Panc1 (cell line): Measurements from ENCODE around the gene NLRC5. TPM values are rescaled to one million over a fixed set of nuclear protein-coding genes. Genes with fewer than 3 reads are reported as not detected.

Experiments
- ATAC-seq: fragments of 200-7000 bp; cut with Tn5 transposase; 2 replicates; pipeline ENCODE4 v1.9.1; 2020; ENCODE audit warnings: mild to moderate bottlenecking, moderate library complexity
- BruUV-seq: library from RNA; stranded (reverse); fragments of 400-500 nt; replicated peaks from 2 replicates; lab custom pipeline; 2021; lab: Mats Ljungman, UMichigan
- CTCF ChIA-PET: fragments of 300-600 bp; sonication (Branson Sonifier 250); formaldehyde crosslinking; loops from one replicate; lab custom pipeline; 2022; ENCODE audit warnings: antibody characterized with exemption; lab: Charles Lee
- POLR2A ChIA-PET: fragments of 300-600 bp; sonication (Branson Sonifier 250); formaldehyde crosslinking; loops from one replicate; lab custom pipeline; 2022; ENCODE audit warnings: antibody characterized with exemption; lab: Charles Lee
- DNase-seq: peaks from one replicate; pipeline ENCODE4 v3.0.0-alpha.2; 2010; ENCODE audit warnings: low read depth, low spot score
- H3K27ac ChIP-seq: 2 replicates; pipeline ENCODE4 v1.5.1; 2011; ENCODE audit warnings: mild to moderate bottlenecking, low read length, inconsistent platforms
- H3K27me3 ChIP-seq: fragments of 200-500 bp; sonication (Bioruptor generic); 2 replicates; pipeline ENCODE4 v1.6.0; 2014; ENCODE audit warnings: low read length, inconsistent platforms; ENCODE audit not compliant: control insufficient read depth, insufficient read depth
- H3K36me3 ChIP-seq: fragments of 200-500 bp; sonication (Bioruptor generic); 2 replicates; pipeline ENCODE4 v1.5.1; 2014; ENCODE audit warnings: inconsistent platforms, mild to moderate bottlenecking, low read length, moderate library complexity; ENCODE audit not compliant: control insufficient read depth, insufficient read depth
- H3K4me1 ChIP-seq: 2 replicates; pipeline ENCODE4 v1.5.1; 2011; ENCODE audit warnings: inconsistent platforms, mild to moderate bottlenecking, low read length, moderate library complexity; ENCODE audit not compliant: control insufficient read depth, insufficient read depth
- H3K4me3 ChIP-seq, 2 experiments: 2 replicates each; pipeline ENCODE4 v1.5.1; 2011 to 2012; ENCODE audit warnings: low read depth in 2 of 2, low read length in 2 of 2, mild to moderate bottlenecking in 2 of 2, inconsistent platforms in 1 of 2, moderate library complexity in 1 of 2
- H3K9me3 ChIP-seq: fragments of 200-500 bp; sonication (Bioruptor generic); 2 replicates; pipeline ENCODE4 v1.5.1; 2014; ENCODE audit warnings: low read depth, mild to moderate bottlenecking, inconsistent platforms, low read length, moderate library complexity; ENCODE audit not compliant: control insufficient read depth, insufficient read depth
- POLR2AphosphoS5 ChIP-seq: IDR thresholded peaks from 2 replicates; pipeline ENCODE4 v1.6.1; 2012; ENCODE audit warnings: mild to moderate bottlenecking, low read depth, low read length, moderate library complexity
- SIN3A ChIP-seq: IDR thresholded peaks from 2 replicates; pipeline ENCODE4 v1.6.1; 2012; ENCODE audit warnings: low read depth, mild to moderate bottlenecking, low read length, moderate library complexity, borderline replicate concordance; ENCODE audit not compliant: insufficient read depth
- TCF7L2 ChIP-seq: IDR thresholded peaks from 2 replicates; pipeline ENCODE4 v1.6.1; 2011; ENCODE audit warnings: mild to moderate bottlenecking, low read depth, low read length, inconsistent platforms
- in situ Hi-C: cut with HindIII; loops from 2 replicates; pipeline ENCODE4 v1.10.0; 2016; ENCODE audit warnings: low sequenced_read_pairs, low pct_unique_long_range_greater_than_20kb
- intact Hi-C: fragments of 100-400 bp; cut with micrococcal nuclease; formaldehyde crosslinking; loops from one replicate; pipeline ENCODE4 v1.10.0; 2022; ENCODE audit not compliant: unreplicated experiment
- total RNA-seq: library from RNA; stranded (reverse); gene quantifications from one replicate; pipeline ENCODE4 v1.2.1, GENCODE V29; 2021; ENCODE audit not compliant: unreplicated experiment
- TF ChIP-seq, protein P1 (sequence below), 2 experiments: IDR thresholded peaks; 2 replicates each; pipeline ENCODE4 v1.6.1; 2011 to 2012; ENCODE audit warnings: low read depth in 2 of 2, control low read depth in 1 of 2, low read length in 1 of 2, mild to moderate bottlenecking in 1 of 2, moderate library complexity in 1 of 2; ENCODE audit not compliant: insufficient read depth in 1 of 2
- TF ChIP-seq, protein P2 (sequence below): fragments of 450-650 bp; IDR thresholded peaks from 2 replicates; pipeline ENCODE4 v1.5.1; 2017; ENCODE audit warnings: mild to moderate bottlenecking

NLRC5 gene
- total RNA-seq, 1 experiment from 2014 or later: 8.8 TPM

DNA sequence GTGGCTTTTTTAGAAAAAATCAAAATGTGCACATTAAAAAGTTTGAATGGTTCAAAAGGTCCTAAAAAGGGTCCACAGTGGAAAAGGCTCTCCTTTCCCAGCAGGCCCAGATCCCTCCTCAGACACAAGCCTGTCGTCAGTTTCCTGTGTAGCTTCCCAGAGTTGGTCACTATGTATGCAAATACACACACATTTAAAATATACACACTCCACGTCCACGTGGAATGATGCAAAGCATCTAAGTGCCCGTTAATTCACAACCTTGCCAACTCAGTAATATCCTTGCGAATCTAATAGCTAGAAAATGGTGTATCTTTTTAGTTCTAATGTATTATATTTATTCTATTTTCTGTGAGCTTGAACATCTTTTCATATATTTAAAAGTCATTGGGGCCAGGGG lies 17.7 kb downstream of the NLRC5 start:
- CTCF ChIA-PET: no interaction called here

DNA sequence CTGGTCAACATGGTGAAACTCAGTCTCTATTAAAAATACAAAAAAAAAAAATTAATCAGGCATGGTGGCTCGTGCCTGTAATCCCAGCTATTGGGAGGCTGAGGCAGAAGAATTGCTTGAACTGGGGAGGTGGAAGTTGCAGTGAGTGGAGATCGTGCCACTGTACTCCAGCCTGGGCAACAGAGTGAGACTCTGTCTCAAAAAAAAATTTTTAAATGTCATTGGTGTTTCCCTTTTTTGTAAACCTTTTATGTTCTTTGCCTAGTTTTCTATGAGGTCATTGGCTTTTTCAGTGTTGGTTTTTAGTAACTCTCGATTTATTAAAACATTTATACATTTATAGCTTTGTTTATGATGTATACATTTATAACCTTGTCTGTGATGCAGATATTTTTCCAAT lies 18.2 kb downstream of the NLRC5 start:
- H3K9me3 ChIP-seq: no peaks in the 10 kb centered on the region
- ChIA-PET CTCF (no interaction called here), POLR2A (no interaction called here)
- no peak overlapping the region for H3K27ac ChIP-seq
- in situ Hi-C loops: no loop called here
- H3K4me1 ChIP-seq: no peaks in the 10 kb centered on the region
- H3K4me3 ChIP-seq: no peak overlapping the region
- no peak for TF ChIP-seq TCF7L2
- TF ChIP-seq SIN3A: no peak
- no peak for TF ChIP-seq POLR2AphosphoS5
- TF ChIP-seq, protein P1, sequence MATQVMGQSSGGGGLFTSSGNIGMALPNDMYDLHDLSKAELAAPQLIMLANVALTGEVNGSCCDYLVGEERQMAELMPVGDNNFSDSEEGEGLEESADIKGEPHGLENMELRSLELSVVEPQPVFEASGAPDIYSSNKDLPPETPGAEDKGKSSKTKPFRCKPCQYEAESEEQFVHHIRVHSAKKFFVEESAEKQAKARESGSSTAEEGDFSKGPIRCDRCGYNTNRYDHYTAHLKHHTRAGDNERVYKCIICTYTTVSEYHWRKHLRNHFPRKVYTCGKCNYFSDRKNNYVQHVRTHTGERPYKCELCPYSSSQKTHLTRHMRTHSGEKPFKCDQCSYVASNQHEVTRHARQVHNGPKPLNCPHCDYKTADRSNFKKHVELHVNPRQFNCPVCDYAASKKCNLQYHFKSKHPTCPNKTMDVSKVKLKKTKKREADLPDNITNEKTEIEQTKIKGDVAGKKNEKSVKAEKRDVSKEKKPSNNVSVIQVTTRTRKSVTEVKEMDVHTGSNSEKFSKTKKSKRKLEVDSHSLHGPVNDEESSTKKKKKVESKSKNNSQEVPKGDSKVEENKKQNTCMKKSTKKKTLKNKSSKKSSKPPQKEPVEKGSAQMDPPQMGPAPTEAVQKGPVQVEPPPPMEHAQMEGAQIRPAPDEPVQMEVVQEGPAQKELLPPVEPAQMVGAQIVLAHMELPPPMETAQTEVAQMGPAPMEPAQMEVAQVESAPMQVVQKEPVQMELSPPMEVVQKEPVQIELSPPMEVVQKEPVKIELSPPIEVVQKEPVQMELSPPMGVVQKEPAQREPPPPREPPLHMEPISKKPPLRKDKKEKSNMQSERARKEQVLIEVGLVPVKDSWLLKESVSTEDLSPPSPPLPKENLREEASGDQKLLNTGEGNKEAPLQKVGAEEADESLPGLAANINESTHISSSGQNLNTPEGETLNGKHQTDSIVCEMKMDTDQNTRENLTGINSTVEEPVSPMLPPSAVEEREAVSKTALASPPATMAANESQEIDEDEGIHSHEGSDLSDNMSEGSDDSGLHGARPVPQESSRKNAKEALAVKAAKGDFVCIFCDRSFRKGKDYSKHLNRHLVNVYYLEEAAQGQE (IDR thresholded peaks at IDR 0.05; ENCODE audit: insufficient read depth in 1 of 2, low read depth in 2 of 2, low read length in 1 of 2): no peak
- no peaks in the 10 kb centered on the region for H3K36me3 ChIP-seq
- BruUV-seq: no TSS peak
- no peak for ATAC-seq
- intact Hi-C loops: no loop called here
- DNase-seq: no peak
- no peaks in the 10 kb centered on the region for H3K27me3 ChIP-seq

More for the DNA sequence above, 17.7 kb downstream of the NLRC5 start:
- POLR2A ChIA-PET: no interaction called here
- in situ Hi-C loops: no loop called here
- no peaks in the 10 kb centered on the region for H3K27me3 ChIP-seq
- intact Hi-C loops: no loop called here
- no peak overlapping the region for H3K27ac ChIP-seq
- H3K36me3 ChIP-seq: no peaks in the 10 kb centered on the region
- H3K9me3 ChIP-seq: no peaks in the 10 kb centered on the region
- TF ChIP-seq, protein P1 (IDR thresholded peaks at IDR 0.05; ENCODE audit: insufficient read depth in 1 of 2, low read depth in 2 of 2, low read length in 1 of 2): no peak
- TF ChIP-seq POLR2AphosphoS5 (no peak), TCF7L2 (no peak), SIN3A (no peak)
- TF ChIP-seq, protein P2, sequence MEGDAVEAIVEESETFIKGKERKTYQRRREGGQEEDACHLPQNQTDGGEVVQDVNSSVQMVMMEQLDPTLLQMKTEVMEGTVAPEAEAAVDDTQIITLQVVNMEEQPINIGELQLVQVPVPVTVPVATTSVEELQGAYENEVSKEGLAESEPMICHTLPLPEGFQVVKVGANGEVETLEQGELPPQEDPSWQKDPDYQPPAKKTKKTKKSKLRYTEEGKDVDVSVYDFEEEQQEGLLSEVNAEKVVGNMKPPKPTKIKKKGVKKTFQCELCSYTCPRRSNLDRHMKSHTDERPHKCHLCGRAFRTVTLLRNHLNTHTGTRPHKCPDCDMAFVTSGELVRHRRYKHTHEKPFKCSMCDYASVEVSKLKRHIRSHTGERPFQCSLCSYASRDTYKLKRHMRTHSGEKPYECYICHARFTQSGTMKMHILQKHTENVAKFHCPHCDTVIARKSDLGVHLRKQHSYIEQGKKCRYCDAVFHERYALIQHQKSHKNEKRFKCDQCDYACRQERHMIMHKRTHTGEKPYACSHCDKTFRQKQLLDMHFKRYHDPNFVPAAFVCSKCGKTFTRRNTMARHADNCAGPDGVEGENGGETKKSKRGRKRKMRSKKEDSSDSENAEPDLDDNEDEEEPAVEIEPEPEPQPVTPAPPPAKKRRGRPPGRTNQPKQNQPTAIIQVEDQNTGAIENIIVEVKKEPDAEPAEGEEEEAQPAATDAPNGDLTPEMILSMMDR: no peak
- DNase-seq (no peak), ATAC-seq (no peak)
- no peak overlapping the region for H3K4me3 ChIP-seq
- no peaks in the 10 kb centered on the region for H3K4me1 ChIP-seq
- no TSS peak for BruUV-seq
